ENCODE results near the gene ECE1.

DNA sequence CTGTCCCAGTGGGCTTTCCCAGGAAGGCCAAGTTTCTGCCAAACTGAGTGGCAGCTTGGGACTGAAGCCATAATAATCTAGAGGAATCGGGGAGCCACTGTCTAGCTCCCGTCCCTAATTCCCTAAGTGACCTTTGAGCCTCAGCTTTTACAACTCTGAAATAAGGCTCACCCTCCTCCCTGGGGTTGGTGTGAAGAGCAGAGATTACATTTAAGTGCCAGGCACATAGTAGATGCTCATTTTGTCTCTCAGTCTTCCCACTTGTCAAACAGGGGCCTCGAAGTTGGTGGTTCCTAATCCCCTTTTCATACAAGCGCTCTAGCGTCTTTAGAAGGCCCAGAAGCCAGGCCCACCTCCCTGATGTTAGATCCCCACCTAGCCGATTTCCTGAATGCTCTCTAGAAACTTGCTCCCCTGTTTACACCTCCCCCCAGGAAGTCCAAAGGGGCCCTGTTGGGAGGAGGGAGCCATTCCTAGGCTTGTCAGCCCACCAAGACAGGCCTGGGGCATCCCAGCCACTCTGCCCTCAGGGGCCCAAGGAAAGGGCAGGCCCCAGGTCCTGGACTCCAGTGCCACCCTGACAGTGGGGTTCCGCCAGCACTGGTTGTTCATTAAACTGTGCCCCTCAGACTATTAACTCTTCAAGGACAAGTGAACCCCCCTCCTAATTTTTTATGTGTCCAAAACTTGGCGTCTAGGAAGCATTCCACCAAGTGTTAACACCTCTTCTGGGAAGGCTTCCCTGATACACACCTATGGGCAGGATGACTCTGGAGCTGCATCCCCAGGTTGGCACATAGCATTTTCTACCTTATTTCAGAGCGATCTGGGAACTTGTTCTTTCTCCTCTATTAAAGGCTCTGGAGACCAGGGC is 49.3 kb upstream of the ECE1 start:
- no peak for TF ChIP-seq POLR2A (IDR thresholded peaks at IDR 0.05)
- TF ChIP-seq, protein P1, sequence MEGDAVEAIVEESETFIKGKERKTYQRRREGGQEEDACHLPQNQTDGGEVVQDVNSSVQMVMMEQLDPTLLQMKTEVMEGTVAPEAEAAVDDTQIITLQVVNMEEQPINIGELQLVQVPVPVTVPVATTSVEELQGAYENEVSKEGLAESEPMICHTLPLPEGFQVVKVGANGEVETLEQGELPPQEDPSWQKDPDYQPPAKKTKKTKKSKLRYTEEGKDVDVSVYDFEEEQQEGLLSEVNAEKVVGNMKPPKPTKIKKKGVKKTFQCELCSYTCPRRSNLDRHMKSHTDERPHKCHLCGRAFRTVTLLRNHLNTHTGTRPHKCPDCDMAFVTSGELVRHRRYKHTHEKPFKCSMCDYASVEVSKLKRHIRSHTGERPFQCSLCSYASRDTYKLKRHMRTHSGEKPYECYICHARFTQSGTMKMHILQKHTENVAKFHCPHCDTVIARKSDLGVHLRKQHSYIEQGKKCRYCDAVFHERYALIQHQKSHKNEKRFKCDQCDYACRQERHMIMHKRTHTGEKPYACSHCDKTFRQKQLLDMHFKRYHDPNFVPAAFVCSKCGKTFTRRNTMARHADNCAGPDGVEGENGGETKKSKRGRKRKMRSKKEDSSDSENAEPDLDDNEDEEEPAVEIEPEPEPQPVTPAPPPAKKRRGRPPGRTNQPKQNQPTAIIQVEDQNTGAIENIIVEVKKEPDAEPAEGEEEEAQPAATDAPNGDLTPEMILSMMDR (IDR thresholded peaks at IDR 0.05) = no peak
